HG02938 (cell line): ENCODE measurements around the gene RO60.

Source experiments
- ATAC-seq: cut with Tn5 transposase; IDR thresholded peaks from one replicate; pipeline ENCODE4 v1.9.1; 2021; ENCODE audit warnings: mild to moderate bottlenecking, moderate library complexity; ENCODE audit not compliant: unreplicated experiment

RO60 gene

DNA sequence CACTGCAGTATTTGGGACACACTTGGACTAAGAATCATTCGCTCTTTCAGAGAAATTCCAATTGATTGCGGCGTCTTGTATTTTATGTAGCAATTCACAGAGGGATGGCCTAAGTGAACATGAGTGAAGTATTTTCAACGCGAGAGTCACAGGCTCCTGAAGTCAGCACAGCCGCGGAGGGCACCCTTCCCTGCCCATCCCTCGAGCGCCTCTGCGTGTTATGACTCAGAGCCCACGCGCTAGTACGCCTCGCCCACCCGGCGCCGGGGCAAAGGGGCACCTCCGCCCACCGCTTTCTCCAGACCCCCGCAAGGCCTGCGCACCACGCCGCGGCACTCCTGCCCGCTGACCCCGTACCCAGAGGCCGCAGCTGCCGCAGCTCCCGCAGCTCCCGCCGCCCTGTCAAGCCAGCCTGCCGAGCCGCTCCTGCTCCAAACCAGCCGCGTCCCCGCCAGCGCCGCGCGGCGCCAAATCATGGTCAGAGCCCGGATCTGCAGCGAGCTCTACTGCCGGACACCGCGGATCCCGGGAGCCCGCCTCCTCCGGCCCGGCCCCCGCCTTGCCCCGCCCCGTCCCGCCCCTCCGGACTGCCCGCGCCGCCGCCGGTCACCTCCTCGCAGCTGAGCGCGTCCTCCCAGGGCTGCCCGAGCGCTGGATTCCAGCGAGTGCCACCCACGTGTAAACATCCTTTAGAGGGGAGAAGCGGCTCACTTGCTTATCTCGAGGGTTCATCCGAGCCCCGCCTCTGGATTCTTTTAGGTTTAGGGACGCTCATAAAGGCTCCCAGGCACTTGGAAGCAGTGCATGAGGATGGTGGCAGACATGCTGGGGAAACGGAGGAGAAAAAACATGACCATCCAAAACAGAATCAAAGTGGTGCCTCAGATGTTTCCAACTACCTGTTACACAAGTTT is 45.8 kb downstream of the RO60 start, which contains the start of gene GLRX2:
Gene GLRX2 (minus strand): TSS at position 508 of the 914 bp plus-strand sequence. CDS start 32 bp downstream, at position 476.
- ATAC-seq = peak; percentile 81

- no peak for ATAC-seq
Observed at GRCh38 chr1:193105821-193106177, 46.4 kb downstream of the RO60 start.

- no peak for ATAC-seq
Observed at GRCh38 chr1:193108471-193108870, 49.1 kb downstream of the RO60 start.
